Spleen (tissue), 7 donors: ENCODE data around the gene SIRT2.

Experiments used
- POLR2A ChIP-seq, 3 donors: fragments of 450-650 bp; IDR thresholded peaks; one replicate each; pipeline ENCODE4 v1.5.1; 2017; ENCODE audit warnings: antibody characterized with exemption in 3 of 3, mild to moderate bottlenecking in 1 of 3
- POLR2AphosphoS5 ChIP-seq, 3 donors: sonication (generic); formaldehyde crosslinking; IDR thresholded peaks; one replicate each; pipeline ENCODE4 v1.5.1; 2017; ENCODE audit warnings: antibody characterized with exemption in 3 of 3
- TF ChIP-seq, protein P1 (sequence below), 11 experiments: fragments of 200-600 bp in 7 of 11; fragments of 450-650 bp in 4 of 11; sonication (generic) in 4 of 11; IDR thresholded peaks in 8 of 11; conservative IDR thresholded peaks in 3 of 11; 1 replicate in 7 of 11; 2 replicates in 4 of 11; pipeline versions ENCODE4 v1.4.0 to v1.8.0; 2016 to 2021; ENCODE audit warnings: antibody characterized with exemption in 11 of 11, inconsistent platforms in 4 of 11, mild to moderate bottlenecking in 1 of 11
- donor health status: DM: no; HTN: no; CAD: no; lungs with moderate emphysema.
- donor health status: DM: no; HTN: no; CAD: no.
- donor health status: DM: no; HTN: no; CAD: no.

- TF ChIP-seq POLR2A (IDR thresholded peaks at IDR 0.05) (peak in 2 of 3 donors; percentile 66 to 74), POLR2AphosphoS5 (IDR thresholded peaks at IDR 0.05) (peak; percentile 93 to 95 (median 94))
- TF ChIP-seq, protein P1, sequence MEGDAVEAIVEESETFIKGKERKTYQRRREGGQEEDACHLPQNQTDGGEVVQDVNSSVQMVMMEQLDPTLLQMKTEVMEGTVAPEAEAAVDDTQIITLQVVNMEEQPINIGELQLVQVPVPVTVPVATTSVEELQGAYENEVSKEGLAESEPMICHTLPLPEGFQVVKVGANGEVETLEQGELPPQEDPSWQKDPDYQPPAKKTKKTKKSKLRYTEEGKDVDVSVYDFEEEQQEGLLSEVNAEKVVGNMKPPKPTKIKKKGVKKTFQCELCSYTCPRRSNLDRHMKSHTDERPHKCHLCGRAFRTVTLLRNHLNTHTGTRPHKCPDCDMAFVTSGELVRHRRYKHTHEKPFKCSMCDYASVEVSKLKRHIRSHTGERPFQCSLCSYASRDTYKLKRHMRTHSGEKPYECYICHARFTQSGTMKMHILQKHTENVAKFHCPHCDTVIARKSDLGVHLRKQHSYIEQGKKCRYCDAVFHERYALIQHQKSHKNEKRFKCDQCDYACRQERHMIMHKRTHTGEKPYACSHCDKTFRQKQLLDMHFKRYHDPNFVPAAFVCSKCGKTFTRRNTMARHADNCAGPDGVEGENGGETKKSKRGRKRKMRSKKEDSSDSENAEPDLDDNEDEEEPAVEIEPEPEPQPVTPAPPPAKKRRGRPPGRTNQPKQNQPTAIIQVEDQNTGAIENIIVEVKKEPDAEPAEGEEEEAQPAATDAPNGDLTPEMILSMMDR (IDR thresholded peaks at IDR 0.05 in 8 of 11, conservative IDR thresholded peaks at IDR 0.05 in 3 of 11): peak in 4 of 11 experiments; percentile 29 to 51 (median 40)
Measured at GRCh38 chr19:38899447-38900201, at the start of gene SIRT2, which contains the start of gene NFKBIB.
